Epithelial cell of proximal tubule (primary cell): ENCODE results near the gene DPEP3. TPM values are rescaled to one million over a fixed set of nuclear protein-coding genes. Genes with fewer than 3 reads are reported as not detected.

Source experiments
- DNase-seq: peaks from one replicate; pipeline ENCODE4 v3.0.0-alpha.2; 2011; ENCODE audit warnings: low read depth
- H3K4me3 ChIP-seq: 2 replicates; pipeline ENCODE4 v1.5.1; 2011; ENCODE audit warnings: low read depth, mild to moderate bottlenecking, low read length
- total RNA-seq: library from RNA; depleted of rRNA; stranded (reverse); fragments of >200 nt; gene quantifications from 2 replicates; pipeline ENCODE4 v1.2.3, GENCODE V29; 2015
- TF ChIP-seq, protein P1 (sequence below): conservative IDR thresholded peaks from 2 replicates; pipeline ENCODE4 v1.5.1; 2012; ENCODE audit warnings: low read depth, mild to moderate bottlenecking, low read length

DPEP3 gene
- total RNA-seq, 1 donor from 2014 or later, result not detected

GRCh38 chr16:67943619-67944504 lies 36.4 kb downstream of the DPEP3 start, which contains the start of gene LCAT:
Gene LCAT, minus strand, starts transcription at chr16:67944120. Its CDS starts 19 bp downstream, at chr16:67944101.
- no peak for DNase-seq
- TF ChIP-seq, protein P1, sequence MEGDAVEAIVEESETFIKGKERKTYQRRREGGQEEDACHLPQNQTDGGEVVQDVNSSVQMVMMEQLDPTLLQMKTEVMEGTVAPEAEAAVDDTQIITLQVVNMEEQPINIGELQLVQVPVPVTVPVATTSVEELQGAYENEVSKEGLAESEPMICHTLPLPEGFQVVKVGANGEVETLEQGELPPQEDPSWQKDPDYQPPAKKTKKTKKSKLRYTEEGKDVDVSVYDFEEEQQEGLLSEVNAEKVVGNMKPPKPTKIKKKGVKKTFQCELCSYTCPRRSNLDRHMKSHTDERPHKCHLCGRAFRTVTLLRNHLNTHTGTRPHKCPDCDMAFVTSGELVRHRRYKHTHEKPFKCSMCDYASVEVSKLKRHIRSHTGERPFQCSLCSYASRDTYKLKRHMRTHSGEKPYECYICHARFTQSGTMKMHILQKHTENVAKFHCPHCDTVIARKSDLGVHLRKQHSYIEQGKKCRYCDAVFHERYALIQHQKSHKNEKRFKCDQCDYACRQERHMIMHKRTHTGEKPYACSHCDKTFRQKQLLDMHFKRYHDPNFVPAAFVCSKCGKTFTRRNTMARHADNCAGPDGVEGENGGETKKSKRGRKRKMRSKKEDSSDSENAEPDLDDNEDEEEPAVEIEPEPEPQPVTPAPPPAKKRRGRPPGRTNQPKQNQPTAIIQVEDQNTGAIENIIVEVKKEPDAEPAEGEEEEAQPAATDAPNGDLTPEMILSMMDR, result no peak
- H3K4me3 ChIP-seq, result no peak within 1 kb of the TSS

DNA sequence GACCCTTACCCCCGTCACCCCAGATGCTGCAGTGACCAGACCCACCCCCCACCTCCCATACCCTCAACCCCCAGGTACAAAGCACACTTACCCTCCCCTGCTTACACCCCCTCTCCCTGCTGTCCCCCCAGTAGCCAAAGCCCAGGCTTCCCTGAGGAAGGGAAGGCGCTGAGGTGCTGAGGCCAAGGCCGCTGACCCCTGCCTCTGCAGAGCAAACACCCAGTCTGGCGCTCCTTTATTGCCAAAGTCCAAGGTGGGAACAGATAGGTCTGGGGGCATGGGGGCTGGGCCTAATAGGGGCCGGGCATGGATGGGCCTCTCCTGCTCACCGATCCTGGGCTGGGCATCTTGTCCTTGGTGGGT lies 37.1 kb downstream of the DPEP3 start:
- DNase-seq, result no peak
- H3K4me3 ChIP-seq, result no peak overlapping the region
- TF ChIP-seq, protein P1, result no peak

GRCh38 chr16:67942510-67943255 lies 37.6 kb downstream of the DPEP3 start:
- TF ChIP-seq, protein P1, result no peak
- no peak overlapping the region for H3K4me3 ChIP-seq
- DNase-seq, result no peak

- DNase-seq, result no peak
Observed at GRCh38 chr16:67942200-67942509, 38.1 kb downstream of the DPEP3 start.

DNA sequence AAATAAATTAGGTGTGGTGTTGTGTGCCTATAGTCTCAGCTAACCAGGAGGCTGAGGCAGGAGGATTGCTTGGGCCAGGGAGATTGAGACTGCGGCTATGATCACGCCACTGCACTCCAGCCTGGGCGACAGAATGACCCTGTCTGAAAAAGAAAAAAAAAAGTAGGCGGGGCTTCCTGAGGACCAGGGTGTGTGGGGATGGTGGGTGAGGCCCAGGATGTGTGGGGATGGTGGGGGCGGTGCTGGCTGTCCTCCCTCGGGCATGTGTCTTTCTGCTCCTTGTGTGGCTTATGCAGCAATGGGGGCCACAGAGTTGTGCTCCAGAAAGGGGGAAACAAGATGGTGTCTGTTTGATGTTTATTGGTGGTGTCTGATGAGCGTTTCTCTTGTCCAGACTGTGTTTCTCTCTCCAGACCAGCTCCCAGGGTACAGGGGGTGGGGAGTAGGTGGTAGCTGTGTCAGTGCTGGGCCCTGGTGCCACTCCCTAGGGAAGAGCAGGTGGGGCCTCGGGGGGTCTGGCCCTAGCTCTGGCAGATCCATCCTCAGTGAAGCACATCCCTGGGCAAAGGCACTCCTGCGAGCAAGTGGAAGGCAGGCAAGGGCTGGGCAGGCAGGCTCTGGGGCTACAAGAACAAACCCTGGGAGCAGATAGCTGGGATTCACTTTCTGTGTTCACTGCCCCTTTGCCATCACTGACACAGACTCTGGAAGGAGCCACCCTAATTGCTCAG lies 38.7 kb downstream of the DPEP3 start:
- TF ChIP-seq, protein P1, result no peak
- H3K4me3 ChIP-seq, result no peak overlapping the region
- DNase-seq, result no peak

More at GRCh38 chr16:67942200-67942509, 38.1 kb downstream of the DPEP3 start:
- no peak overlapping the region for H3K4me3 ChIP-seq
- TF ChIP-seq, protein P1, result peak; percentile 76

DNA sequence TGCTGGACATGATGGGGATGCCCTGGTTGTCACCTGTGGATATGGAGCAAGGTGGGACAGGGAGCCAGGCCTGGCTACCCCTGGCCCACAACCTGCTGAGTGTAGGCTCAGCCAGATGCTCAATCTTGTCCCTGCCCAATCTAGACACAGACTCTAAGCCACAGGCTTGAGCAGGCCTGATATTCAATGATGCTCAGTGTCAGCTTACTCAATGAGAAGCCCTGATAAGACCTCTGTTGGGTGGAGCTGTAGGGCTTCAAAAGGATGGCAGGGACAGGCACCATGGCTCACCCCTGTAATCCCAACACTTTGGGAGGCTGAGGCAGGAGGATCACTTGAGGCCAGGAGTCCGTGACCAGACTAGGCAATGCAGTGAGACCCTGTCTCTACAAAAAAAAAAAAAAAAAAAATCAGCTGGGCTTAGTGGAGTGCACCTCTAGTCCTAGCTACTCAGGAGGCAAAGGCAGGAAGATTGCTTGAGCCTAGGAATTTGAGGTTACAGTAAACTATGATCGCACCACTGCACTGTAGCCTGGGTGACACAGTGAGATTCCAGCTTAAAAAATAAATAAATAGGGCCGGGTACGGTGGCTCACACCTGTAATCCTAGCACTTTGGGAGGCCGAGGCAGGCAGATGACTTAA lies 39.7 kb downstream of the DPEP3 start:
- TF ChIP-seq, protein P1, result no peak
- DNase-seq, result no peak
- no peak overlapping the region for H3K4me3 ChIP-seq
